ENCODE results near the gene PPP1R1C.

DNA sequence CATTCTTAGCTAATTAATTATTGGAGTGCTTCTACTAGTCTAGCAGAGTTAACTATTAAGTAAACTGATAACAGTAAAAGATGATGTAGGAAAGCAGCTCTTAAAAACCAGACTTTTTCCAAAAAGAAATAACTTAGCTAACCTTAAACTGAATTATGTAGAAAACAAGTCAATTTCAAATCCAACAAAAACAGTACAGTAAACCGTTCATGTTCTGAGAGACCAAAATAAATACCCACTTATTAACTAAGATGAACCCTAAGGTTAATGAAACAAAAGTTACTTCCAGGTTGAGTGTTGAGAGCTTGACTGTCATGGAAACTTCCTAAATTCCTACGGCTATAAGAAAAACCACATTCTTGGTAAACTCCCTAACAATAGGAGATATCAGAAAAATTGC, 181.2 kb downstream of the PPP1R1C start:
- no peak for TF ChIP-seq POLR2A (IDR thresholded peaks at IDR 0.05)
- TF ChIP-seq, protein P1, sequence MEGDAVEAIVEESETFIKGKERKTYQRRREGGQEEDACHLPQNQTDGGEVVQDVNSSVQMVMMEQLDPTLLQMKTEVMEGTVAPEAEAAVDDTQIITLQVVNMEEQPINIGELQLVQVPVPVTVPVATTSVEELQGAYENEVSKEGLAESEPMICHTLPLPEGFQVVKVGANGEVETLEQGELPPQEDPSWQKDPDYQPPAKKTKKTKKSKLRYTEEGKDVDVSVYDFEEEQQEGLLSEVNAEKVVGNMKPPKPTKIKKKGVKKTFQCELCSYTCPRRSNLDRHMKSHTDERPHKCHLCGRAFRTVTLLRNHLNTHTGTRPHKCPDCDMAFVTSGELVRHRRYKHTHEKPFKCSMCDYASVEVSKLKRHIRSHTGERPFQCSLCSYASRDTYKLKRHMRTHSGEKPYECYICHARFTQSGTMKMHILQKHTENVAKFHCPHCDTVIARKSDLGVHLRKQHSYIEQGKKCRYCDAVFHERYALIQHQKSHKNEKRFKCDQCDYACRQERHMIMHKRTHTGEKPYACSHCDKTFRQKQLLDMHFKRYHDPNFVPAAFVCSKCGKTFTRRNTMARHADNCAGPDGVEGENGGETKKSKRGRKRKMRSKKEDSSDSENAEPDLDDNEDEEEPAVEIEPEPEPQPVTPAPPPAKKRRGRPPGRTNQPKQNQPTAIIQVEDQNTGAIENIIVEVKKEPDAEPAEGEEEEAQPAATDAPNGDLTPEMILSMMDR (IDR thresholded peaks at IDR 0.05), result no peak
